H1 (cell line): ENCODE measurements around the gene ITGB7. TPM values are rescaled to one million over a fixed set of nuclear protein-coding genes. Genes with fewer than 3 reads are reported as not detected.

Experiments used
- CTCF ChIA-PET: fragments of 300-600 bp; sonication (Branson Sonifier 250); formaldehyde crosslinking; loops from one replicate; lab custom pipeline; 2021; ENCODE audit not compliant: partially characterized antibody; lab: Charles Lee
- POLR2A ChIA-PET: fragments of 300-600 bp; sonication (Branson Sonifier 250); formaldehyde crosslinking; loops from one replicate; lab custom pipeline; 2021; ENCODE audit warnings: inconsistent platforms; ENCODE audit not compliant: partially characterized antibody; lab: Charles Lee
- DNase-seq, 2 experiments: peaks; one replicate each; pipeline versions ENCODE4 v3.0.0 to v3.0.0-alpha.2; 2010 to 2022; ENCODE audit warnings: low spot score in 2 of 2, low read depth in 1 of 2, mixed read lengths in 1 of 2
- FAIRE-seq: peaks from 2 replicates; lab custom pipeline; 2011; peaks lifted over from hg19 to GRCh38; lab: Jason Lieb, UNC
- H2AFZ ChIP-seq: 2 replicates; pipeline ENCODE4 v1.8.1; 2012; ENCODE audit warnings: low read length, inconsistent platforms
- H2AK5ac ChIP-seq: 2 replicates; pipeline ENCODE4 v1.6.1; 2013; ENCODE audit warnings: low read depth, low read length
- H2BK120ac ChIP-seq: replicated peaks from 2 replicates; pipeline ENCODE3; 2013; ENCODE audit warnings: low read depth, low read length, inconsistent platforms
- H2BK12ac ChIP-seq: 2 replicates; pipeline ENCODE4 v1.6.1; 2013; ENCODE audit warnings: low read depth, low read length
- H2BK15ac ChIP-seq: 2 replicates; pipeline ENCODE4 v1.6.1; 2013; ENCODE audit warnings: low read length
- H2BK20ac ChIP-seq: 2 replicates; pipeline ENCODE4 v1.6.1; 2013; ENCODE audit warnings: low read length
- H2BK5ac ChIP-seq: 2 replicates; pipeline ENCODE4 v1.6.1; 2013; ENCODE audit warnings: low read depth, low read length
- H3K14ac ChIP-seq: 2 replicates; pipeline ENCODE4 v1.6.1; 2013; ENCODE audit warnings: inconsistent platforms; ENCODE audit not compliant: insufficient read length
- H3K18ac ChIP-seq: 2 replicates; pipeline ENCODE4 v1.6.1; 2013; ENCODE audit warnings: low read length; ENCODE audit errors: extremely low read depth
- H3K23ac ChIP-seq: 2 replicates; pipeline ENCODE4 v1.6.1; 2013; ENCODE audit warnings: inconsistent platforms; ENCODE audit not compliant: insufficient read length
- H3K23me2 ChIP-seq: 2 replicates; pipeline ENCODE4 v1.6.1; 2013; ENCODE audit warnings: low read depth, low read length
- H3K27ac ChIP-seq: 2 replicates; pipeline ENCODE4 v1.6.1; 2011; ENCODE audit warnings: low read depth, low read length, inconsistent platforms
- H3K27me3 ChIP-seq, 4 experiments: replicated peaks in 1 of 4; 1 replicate in 1 of 4; 2 replicates in 3 of 4; pipeline versions ENCODE4 v1.6.1 to v1.8.1; 2011 to 2013; ENCODE audit warnings: low read length in 3 of 4, mild to moderate bottlenecking in 3 of 4, inconsistent platforms in 2 of 4, mixed read lengths in 2 of 4, moderate library complexity in 1 of 4; ENCODE audit not compliant: control insufficient read depth in 3 of 4, insufficient read depth in 3 of 4; ENCODE audit errors: extremely low read depth in 1 of 4
- H3K36me3 ChIP-seq, 4 experiments: 2 replicates each; pipeline versions ENCODE4 v1.6.1 to v1.8.1; 2011 to 2013; ENCODE audit warnings: mild to moderate bottlenecking in 4 of 4, low read length in 3 of 4, moderate library complexity in 2 of 4, control low read depth in 1 of 4, inconsistent platforms in 1 of 4; ENCODE audit not compliant: insufficient read depth in 4 of 4, control insufficient read depth in 2 of 4
- H3K4ac ChIP-seq: replicated peaks from 2 replicates; pipeline ENCODE3; 2013; ENCODE audit warnings: low read length, low read depth, mixed read lengths, inconsistent platforms; ENCODE audit not compliant: insufficient read length
- H3K4me1 ChIP-seq, 4 experiments: replicated peaks in 1 of 4; 1 replicate in 1 of 4; 2 replicates in 3 of 4; pipeline versions ENCODE4 v1.6.1 to v1.8.1; 2011 to 2013; ENCODE audit warnings: low read length in 3 of 4, inconsistent platforms in 2 of 4, mixed read lengths in 1 of 4; ENCODE audit not compliant: insufficient read depth in 4 of 4, control insufficient read depth in 3 of 4
- H3K4me2 ChIP-seq, 2 experiments: 2 replicates each; pipeline versions ENCODE4 v1.6.1 to v1.8.1; 2011 to 2013; ENCODE audit warnings: low read depth in 2 of 2, low read length in 2 of 2, control low read depth in 1 of 2, inconsistent platforms in 1 of 2, mild to moderate bottlenecking in 1 of 2; ENCODE audit not compliant: insufficient read depth in 1 of 2
- H3K4me3 ChIP-seq, 4 experiments: fragments of 200-600, 300-600 bp in 1 of 4; sonication (generic), shearing (Covaris generic), sonication (Bioruptor Twin) in 1 of 4; 2 replicates each; pipeline versions ENCODE4 v1.5.1 to v1.8.1; 2011 to 2016; ENCODE audit warnings: low read length in 4 of 4, low read depth in 3 of 4, control low read depth in 2 of 4, inconsistent platforms in 2 of 4, mild to moderate bottlenecking in 2 of 4, mixed read lengths in 1 of 4, moderate library complexity in 1 of 4; ENCODE audit not compliant: insufficient read depth in 2 of 4; ENCODE audit errors: extremely low read depth in 1 of 4
- H3K56ac ChIP-seq: replicated peaks from 2 replicates; pipeline ENCODE3; 2013; ENCODE audit warnings: low read depth, mild to moderate bottlenecking, mixed read lengths, low read length, inconsistent platforms; ENCODE audit not compliant: insufficient read length
- H3K79me1 ChIP-seq: 2 replicates; pipeline ENCODE4 v1.6.1; 2013; ENCODE audit warnings: low read depth, low read length, control low read depth
- H3K79me2 ChIP-seq, 2 experiments: 2 replicates each; pipeline versions ENCODE4 v1.6.1 to v1.8.1; 2012 to 2013; ENCODE audit warnings: low read length in 2 of 2, mild to moderate bottlenecking in 2 of 2, inconsistent platforms in 1 of 2; ENCODE audit not compliant: insufficient read depth in 2 of 2, control insufficient read depth in 1 of 2
- H3K9ac ChIP-seq, 4 experiments: replicated peaks in 1 of 4; 1 replicate in 1 of 4; 2 replicates in 3 of 4; pipeline versions ENCODE4 v1.6.1 to v1.8.1; 2011 to 2013; ENCODE audit warnings: low read depth in 3 of 4, low read length in 3 of 4, control low read depth in 2 of 4, mild to moderate bottlenecking in 2 of 4, moderate library complexity in 2 of 4, inconsistent platforms in 1 of 4; ENCODE audit errors: extremely low read depth in 1 of 4
- H3K9me3 ChIP-seq, 2 experiments: 2 replicates each; pipeline versions ENCODE4 v1.6.1 to v1.8.1; 2012 to 2013; ENCODE audit warnings: mild to moderate bottlenecking in 2 of 2, moderate library complexity in 2 of 2, control low read depth in 1 of 2, inconsistent platforms in 1 of 2, low read depth in 1 of 2, low read length in 1 of 2, mixed read lengths in 1 of 2; ENCODE audit not compliant: insufficient read depth in 2 of 2
- H4K20me1 ChIP-seq, 2 experiments: replicated peaks in 1 of 2; 2 replicates each; pipeline versions ENCODE3 to v1.8.1; 2011 to 2013; ENCODE audit warnings: inconsistent platforms in 2 of 2, low read length in 2 of 2, mild to moderate bottlenecking in 1 of 2; ENCODE audit not compliant: insufficient read depth in 2 of 2, control insufficient read depth in 1 of 2
- H4K5ac ChIP-seq: 2 replicates; pipeline ENCODE4 v1.6.1; 2013; ENCODE audit warnings: low read length, low read depth, mixed read lengths, inconsistent platforms; ENCODE audit not compliant: insufficient read length
- H4K8ac ChIP-seq: 2 replicates; pipeline ENCODE4 v1.8.0; 2013; ENCODE audit warnings: mild to moderate bottlenecking, moderate library complexity, low read length, inconsistent platforms; ENCODE audit not compliant: insufficient read depth; ENCODE audit errors: extremely low read depth
- H4K91ac ChIP-seq: replicated peaks from 2 replicates; pipeline ENCODE3; 2013; ENCODE audit warnings: low read length, mixed read lengths, inconsistent platforms; ENCODE audit not compliant: insufficient read length
- CBX5 ChIP-seq: fragments of 300-800, 300-1000 bp; sonication (generic); IDR thresholded peaks from 2 replicates; pipeline ENCODE4 v1.7.1; 2016; ENCODE audit warnings: antibody characterized with exemption, low read length, low read depth
- CHD2 ChIP-seq: IDR thresholded peaks from 2 replicates; pipeline ENCODE4 v1.6.1; 2012; ENCODE audit warnings: low read length, improper control_type of control experiment
- CREB1 ChIP-seq: IDR thresholded peaks from 2 replicates; pipeline ENCODE4 v1.6.1; 2012; ENCODE audit warnings: inconsistent platforms
- EZH2 ChIP-seq: fragments of 200-600 bp; sonication (generic); IDR thresholded peaks from 2 replicates; pipeline ENCODE4 v1.7.1; 2012; ENCODE audit warnings: low read depth, mild to moderate bottlenecking, moderate library complexity, low read length, inconsistent platforms; ENCODE audit not compliant: severe bottlenecking
- GABPA ChIP-seq: IDR thresholded peaks from 2 replicates; pipeline ENCODE4 v1.6.1; 2011; ENCODE audit warnings: mild to moderate bottlenecking, low read length, moderate library complexity, borderline replicate concordance; ENCODE audit not compliant: insufficient read depth
- HDAC2 ChIP-seq, 2 experiments: fragments of 300-600 bp in 1 of 2; sonication (generic) in 1 of 2; IDR thresholded peaks; 2 replicates each; pipeline ENCODE4 v1.6.1; 2011 to 2012; ENCODE audit warnings: low read depth in 2 of 2, low read length in 2 of 2, mild to moderate bottlenecking in 2 of 2, moderate library complexity in 2 of 2, borderline replicate concordance in 1 of 2, inconsistent platforms in 1 of 2
- KDM5A ChIP-seq: fragments of 200-600 bp; IDR thresholded peaks from 2 replicates; pipeline ENCODE4 v1.7.1; 2012; ENCODE audit warnings: mild to moderate bottlenecking, low read length, inconsistent platforms, mixed read lengths
- NANOG ChIP-seq: IDR thresholded peaks from 2 replicates; pipeline ENCODE4 v1.6.1; 2011; ENCODE audit warnings: low read length, low read depth, mild to moderate bottlenecking, inconsistent platforms; ENCODE audit not compliant: insufficient read depth, poor library complexity, severe bottlenecking
- PHF8 ChIP-seq: fragments of 200-600 bp; sonication (generic); conservative IDR thresholded peaks from 2 replicates; pipeline ENCODE4 v1.7.1; 2012; ENCODE audit warnings: low read depth, mild to moderate bottlenecking, inconsistent platforms, low read length, moderate library complexity
- POLR2A ChIP-seq, 2 experiments: IDR thresholded peaks; 1 replicate in 1 of 2; 2 replicates in 1 of 2; pipeline ENCODE4 v1.6.1; 2011; ENCODE audit warnings: low read depth in 2 of 2, low read length in 2 of 2, mild to moderate bottlenecking in 2 of 2; ENCODE audit errors: control extremely low read depth in 1 of 2
- POU5F1 ChIP-seq: IDR thresholded peaks from 2 replicates; pipeline ENCODE4 v1.6.1; 2011; ENCODE audit warnings: low read depth, mild to moderate bottlenecking, low read length, moderate library complexity
- RAD21 ChIP-seq, 2 experiments: IDR thresholded peaks in 1 of 2; conservative IDR thresholded peaks in 1 of 2; 2 replicates each; pipeline ENCODE4 v1.6.1; 2011; ENCODE audit warnings: low read depth in 2 of 2, low read length in 2 of 2, improper control_type of control experiment in 1 of 2, inconsistent platforms in 1 of 2, mild to moderate bottlenecking in 1 of 2, moderate library complexity in 1 of 2
- SIRT6 ChIP-seq: IDR thresholded peaks from one replicate; pipeline ENCODE4 v1.7.1; 2012; ENCODE audit warnings: low read length, inconsistent platforms
- SIX5 ChIP-seq: IDR thresholded peaks from 2 replicates; pipeline ENCODE4 v1.6.1; 2011; ENCODE audit warnings: mild to moderate bottlenecking, low read depth, low read length
- WGBS, 2 experiments: shearing (Covaris generic) in 1 of 2; methylation state at CpG; one replicate each; pipeline versions ENCODE4 v1.1.6 to v1.1.7; 2013 to 2015; ENCODE audit warnings: low lambda C conversion rate in 2 of 2, mixed read lengths in 2 of 2, inconsistent platforms in 1 of 2, low coverage in 1 of 2, missing lambda C conversion rate in 1 of 2; ENCODE audit not compliant: insufficient replicate concordance in 2 of 2, insufficient coverage in 1 of 2, insufficient read length in 1 of 2; ENCODE audit errors: extremely low coverage in 1 of 2, missing lambda C conversion rate in 1 of 2; 5-methylcytosine and 5-hydroxymethylcytosine counted together
- polyA plus RNA-seq, 7 experiments: library from polyadenylated mRNA; depleted of rRNA in 3 of 7; stranded (reverse) in 5 of 7; unstranded in 2 of 7; fragments of >200 nt in 5 of 7; fragments of 200-250 nt in 2 of 7; gene quantifications; 1 replicate in 5 of 7; 2 replicates in 1 of 7; 4 replicates in 1 of 7; pipeline versions ENCODE4 v1.2.1 to v1.2.3, GENCODE V29; 2011 to 2013; ENCODE audit warnings: missing spikeins in 2 of 7, mixed read lengths in 2 of 7
- total RNA-seq: library from RNA; stranded (reverse); fragmentation: NEBNext Ultra II Directional; extraction: Animal tissue kit (Norgen Biotek cat#: 25700); gene quantifications from 2 replicates; pipeline ENCODE4 v1.2.1, GENCODE V29; 2021

The ITGB7 gene
- total and polyA plus RNA-seq, 2 of the 8 experiments (the other 6 are each of a cell fraction or from before 2014, with no cell fraction given), result 0.35 to 0.54 TPM

- ChIA-PET POLR2A (interaction anchor here (1.5 kb wide), 1 partner anchor 8 kb away, joined by 3 read pairs; no protein-coding TSS in a partner anchor), CTCF (interaction anchor here (2.2 kb wide), 1 partner anchor 9 kb away, joined by 14 read pairs; no protein-coding TSS in a partner anchor)
- Histone ChIP-seq H2BK12ac (no peak overlapping the region), H3K79me2 (no peaks in the 10 kb centered on the region), H3K27ac (no peak overlapping the region), H2BK120ac (no peak overlapping the region), H2AFZ (no peak overlapping the region), H3K36me3 (no peaks in the 10 kb centered on the region), H4K5ac (no peak overlapping the region), H3K27me3 (no peaks in the 10 kb centered on the region; a peak in 1 of 7 replicates), H3K23me2 (no peaks in the 10 kb centered on the region), H2BK20ac (no peak overlapping the region), H3K23ac (no peak overlapping the region), H3K9ac (no peak overlapping the region), H3K9me3 (peaks cover 0 to 4% of the 10 kb centered on the region in 2 experiments; a peak in 2 of 4 replicates), H3K4me3 (no peak overlapping the region), H2AK5ac (no peak overlapping the region), H4K91ac (no peak overlapping the region), H2BK5ac (no peak overlapping the region), H2BK15ac (no peak overlapping the region), H3K4me2 (no peak overlapping the region), H3K18ac (no peak overlapping the region), H4K8ac (no peak overlapping the region), H3K79me1 (no peaks in the 10 kb centered on the region), H4K20me1 (no peaks in the 10 kb centered on the region), H3K4me1 (peaks cover 0 to 2% (median 0%) of the 10 kb centered on the region in 4 experiments; a peak in 2 of 7 replicates), H3K56ac (no peak overlapping the region), H3K4ac (no peak overlapping the region), H3K14ac (no peak overlapping the region)
- peak in 1 of 2 experiments; percentile 35 for DNase-seq
- WGBS, 2 experiments, result 90% methylated on average over 6 of the region's 6 CpGs; no CpG with 5 or more reads in 1 of the 2 experiments
- no peak for FAIRE-seq
- TF ChIP-seq POLR2A (IDR thresholded peaks at IDR 0.05; ENCODE audit: control extremely low read depth in 1 of 2, low read depth in 2 of 2, low read length in 2 of 2), result no peak
- TF ChIP-seq EZH2, result no peak
- TF ChIP-seq CREB1, result no peak
- TF ChIP-seq CHD2, result no peak
- no peak for TF ChIP-seq HDAC2 (IDR thresholded peaks at IDR 0.05; ENCODE audit: borderline replicate concordance in 1 of 2, low read depth in 2 of 2, low read length in 2 of 2)
- no peak for TF ChIP-seq NANOG
- TF ChIP-seq CBX5, result no peak
- no peak for TF ChIP-seq SIX5
- no peak for TF ChIP-seq KDM5A
- no peak for TF ChIP-seq POU5F1
- no peak for TF ChIP-seq SIRT6
- TF ChIP-seq PHF8, result no peak
- no peak for TF ChIP-seq RAD21 (IDR thresholded peaks at IDR 0.05 in 1 of 2, conservative IDR thresholded peaks at IDR 0.05 in 1 of 2; ENCODE audit: low read depth in 2 of 2, low read length in 2 of 2)
- no peak for TF ChIP-seq GABPA
These were observed 56.0 kb downstream of the ITGB7 start for GRCh38 chr12:53151039-53151438.
